Hepatocyte (in vitro differentiated cells): Measurements from ENCODE around the gene GALNTL6. TPM values are rescaled to one million over a fixed set of nuclear protein-coding genes. Genes with fewer than 3 reads are reported as not detected.

Experiments
- DNase-seq: peaks from one replicate; pipeline ENCODE4 v3.0.0-alpha.2; 2016; ENCODE audit warnings: low spot score
- H2AFZ ChIP-seq: fragments of 200-600 bp; sonication (generic); 2 replicates; pipeline ENCODE4 v1.6.0; 2016; ENCODE audit warnings: antibody characterized with exemption, mild to moderate bottlenecking
- H3K27ac ChIP-seq: fragments of 200-600 bp; sonication (generic); 2 replicates; pipeline ENCODE4 v1.5.1; 2016; ENCODE audit warnings: mild to moderate bottlenecking
- H3K27me3 ChIP-seq: fragments of 200-600 bp; sonication (generic); 2 replicates; pipeline ENCODE4 v1.6.1; 2016
- H3K36me3 ChIP-seq: fragments of 200-600 bp; sonication (generic); replicated peaks from 2 replicates; pipeline ENCODE4 v1.5.1; 2016; ENCODE audit warnings: low read depth; ENCODE audit not compliant: insufficient read depth
- H3K4me1 ChIP-seq: fragments of 200-600 bp; sonication (generic); 2 replicates; pipeline ENCODE4 v1.5.1; 2016; ENCODE audit warnings: mild to moderate bottlenecking, moderate library complexity; ENCODE audit not compliant: insufficient read depth
- H3K4me2 ChIP-seq: fragments of 200-600 bp; sonication (generic); 2 replicates; pipeline ENCODE4 v1.6.0; 2016
- H3K4me3 ChIP-seq: fragments of 200-600 bp; sonication (generic); 2 replicates; pipeline ENCODE4 v1.5.1; 2016; ENCODE audit warnings: mild to moderate bottlenecking
- H3K79me2 ChIP-seq: fragments of 200-600 bp; sonication (generic); 2 replicates; pipeline ENCODE4 v1.6.0; 2017; ENCODE audit warnings: mild to moderate bottlenecking
- H3K9me2 ChIP-seq: fragments of 200-600 bp; sonication (generic); replicated peaks from 2 replicates; pipeline ENCODE4 v1.6.0; 2017; ENCODE audit warnings: mild to moderate bottlenecking; ENCODE audit not compliant: insufficient read depth
- H3K9me3 ChIP-seq: fragments of 200-600 bp; sonication (generic); 2 replicates; pipeline ENCODE4 v1.5.1; 2016; ENCODE audit warnings: low read depth, mild to moderate bottlenecking
- H4K20me1 ChIP-seq: fragments of 200-600 bp; sonication (generic); 2 replicates; pipeline ENCODE4 v1.6.0; 2016; ENCODE audit warnings: mild to moderate bottlenecking; ENCODE audit not compliant: insufficient read depth, poor library complexity, severe bottlenecking
- EZH2 ChIP-seq: fragments of 200-600 bp; sonication (generic); IDR thresholded peaks from 2 replicates; pipeline ENCODE4 v1.6.1; 2016; ENCODE audit warnings: antibody characterized with exemption, mild to moderate bottlenecking, borderline replicate concordance
- EZH2phosphoT487 ChIP-seq: fragments of 200-600 bp; sonication (generic); IDR thresholded peaks from one replicate; pipeline ENCODE4 v1.6.1; 2018; ENCODE audit warnings: antibody characterized with exemption, mild to moderate bottlenecking, low read depth, moderate library complexity; ENCODE audit not compliant: unreplicated experiment, severe bottlenecking
- WGBS: methylation state at CpG from one replicate; pipeline ENCODE4 v1.1.6; 2016; ENCODE audit warnings: low lambda C conversion rate; ENCODE audit errors: missing lambda C conversion rate; 5-methylcytosine and 5-hydroxymethylcytosine counted together
- polyA plus RNA-seq: library from polyadenylated mRNA; unstranded; fragments of >200 nt; fragmentation: Nextera tagmentation; extraction: Ambion mirVana; gene quantifications from 2 replicates; pipeline ENCODE4 v1.2.1, GENCODE V29; 2016
- total RNA-seq: library from RNA; depleted of rRNA; stranded (reverse); fragments of >200 nt; gene quantifications from 2 replicates; pipeline ENCODE4 v1.2.3, GENCODE V29; 2014
- TF ChIP-seq, protein P1 (sequence below): fragments of 200-600 bp; sonication (generic); IDR thresholded peaks from 2 replicates; pipeline ENCODE4 v1.5.1; 2016; ENCODE audit warnings: antibody characterized with exemption, mild to moderate bottlenecking; ENCODE audit not compliant: poor library complexity

The GALNTL6 gene
- total and polyA plus RNA-seq, 2 experiments from 2014 or later, result 0.53 to 0.74 TPM

- H3K4me3 ChIP-seq, result no peak overlapping the region
- no peaks in the 10 kb centered on the region for H3K79me2 ChIP-seq
- no peaks in the 10 kb centered on the region for H3K36me3 ChIP-seq
- WGBS, result 85% methylated on average over 1 of the region's 1 CpG
- H2AFZ ChIP-seq, result no peak overlapping the region
- H4K20me1 ChIP-seq, result no peaks in the 10 kb centered on the region
- H3K9me2 ChIP-seq, result no peaks in the 10 kb centered on the region
- DNase-seq, result no peak
- no peaks in the 10 kb centered on the region for H3K4me1 ChIP-seq
- H3K27ac ChIP-seq, result no peak overlapping the region
- H3K9me3 ChIP-seq, result no peaks in the 10 kb centered on the region
- TF ChIP-seq, protein P1, sequence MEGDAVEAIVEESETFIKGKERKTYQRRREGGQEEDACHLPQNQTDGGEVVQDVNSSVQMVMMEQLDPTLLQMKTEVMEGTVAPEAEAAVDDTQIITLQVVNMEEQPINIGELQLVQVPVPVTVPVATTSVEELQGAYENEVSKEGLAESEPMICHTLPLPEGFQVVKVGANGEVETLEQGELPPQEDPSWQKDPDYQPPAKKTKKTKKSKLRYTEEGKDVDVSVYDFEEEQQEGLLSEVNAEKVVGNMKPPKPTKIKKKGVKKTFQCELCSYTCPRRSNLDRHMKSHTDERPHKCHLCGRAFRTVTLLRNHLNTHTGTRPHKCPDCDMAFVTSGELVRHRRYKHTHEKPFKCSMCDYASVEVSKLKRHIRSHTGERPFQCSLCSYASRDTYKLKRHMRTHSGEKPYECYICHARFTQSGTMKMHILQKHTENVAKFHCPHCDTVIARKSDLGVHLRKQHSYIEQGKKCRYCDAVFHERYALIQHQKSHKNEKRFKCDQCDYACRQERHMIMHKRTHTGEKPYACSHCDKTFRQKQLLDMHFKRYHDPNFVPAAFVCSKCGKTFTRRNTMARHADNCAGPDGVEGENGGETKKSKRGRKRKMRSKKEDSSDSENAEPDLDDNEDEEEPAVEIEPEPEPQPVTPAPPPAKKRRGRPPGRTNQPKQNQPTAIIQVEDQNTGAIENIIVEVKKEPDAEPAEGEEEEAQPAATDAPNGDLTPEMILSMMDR, result no peak
- TF ChIP-seq EZH2 (no peak), EZH2phosphoT487 (no peak)
- H3K27me3 ChIP-seq, result no peaks in the 10 kb centered on the region
- no peak overlapping the region for H3K4me2 ChIP-seq
Observed at GRCh38 chr4:173045571-173045970, 1232.4 kb downstream of the GALNTL6 start.

GRCh38 chr4:173046144-173046543 is 1232.9 kb downstream of the GALNTL6 start:
- no peaks in the 10 kb centered on the region for H3K79me2 ChIP-seq
- no peaks in the 10 kb centered on the region for H3K27me3 ChIP-seq
- H3K9me2 ChIP-seq, result no peaks in the 10 kb centered on the region
- no peak overlapping the region for H2AFZ ChIP-seq
- no peaks in the 10 kb centered on the region for H3K36me3 ChIP-seq
- 100% methylated on average over 2 of the region's 2 CpGs for WGBS
- H3K4me1 ChIP-seq, result no peaks in the 10 kb centered on the region
- no peaks in the 10 kb centered on the region for H4K20me1 ChIP-seq
- no peak for DNase-seq
- no peak overlapping the region for H3K4me3 ChIP-seq
- no peaks in the 10 kb centered on the region for H3K9me3 ChIP-seq
- H3K27ac ChIP-seq, result no peak overlapping the region
- H3K4me2 ChIP-seq, result no peak overlapping the region
- TF ChIP-seq, protein P1, result no peak
- TF ChIP-seq EZH2phosphoT487 (no peak), EZH2 (no peak)

GRCh38 chr4:173046818-173047217 is 1233.6 kb downstream of the GALNTL6 start:
- TF ChIP-seq EZH2phosphoT487 (no peak), EZH2 (no peak)
- TF ChIP-seq, protein P1, result no peak
- DNase-seq, result no peak
- Histone ChIP-seq H4K20me1 (no peaks in the 10 kb centered on the region), H3K9me3 (no peaks in the 10 kb centered on the region), H3K27me3 (no peaks in the 10 kb centered on the region), H3K36me3 (no peaks in the 10 kb centered on the region), H3K4me2 (no peak overlapping the region), H2AFZ (no peak overlapping the region), H3K79me2 (no peaks in the 10 kb centered on the region), H3K9me2 (no peaks in the 10 kb centered on the region), H3K4me3 (no peak overlapping the region), H3K4me1 (no peaks in the 10 kb centered on the region), H3K27ac (no peak overlapping the region)
- 71% methylated on average over 5 of the region's 5 CpGs for WGBS

DNA sequence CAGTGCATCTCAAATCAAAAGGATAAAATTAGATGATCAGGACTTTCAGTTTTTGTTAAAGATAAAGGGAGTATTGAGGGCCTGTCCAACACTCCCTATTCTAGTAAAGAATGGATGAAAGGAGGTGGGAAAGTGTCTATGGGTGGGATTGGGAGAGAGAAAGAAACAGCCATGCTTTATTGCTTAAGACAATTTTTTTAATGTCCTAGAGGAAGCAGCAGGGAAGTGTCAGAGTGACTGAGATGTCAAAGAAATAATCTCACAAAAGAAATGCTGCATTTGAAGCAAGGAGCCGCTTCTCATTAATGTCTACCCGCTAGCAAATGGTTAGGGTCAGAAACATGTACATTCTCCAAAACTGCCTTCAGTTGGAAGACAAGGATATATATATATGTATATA is 1238.0 kb downstream of the GALNTL6 start:
- peak overlapping the region; percentile 62 for H3K4me2 ChIP-seq
- WGBS, result 73% methylated on average over 2 of the region's 2 CpGs
- H3K9me2 ChIP-seq, result no peaks in the 10 kb centered on the region
- H3K4me3 ChIP-seq, result no peak overlapping the region
- no peaks in the 10 kb centered on the region for H3K36me3 ChIP-seq
- no peak for DNase-seq
- no peaks in the 10 kb centered on the region for H3K4me1 ChIP-seq
- H3K79me2 ChIP-seq, result no peaks in the 10 kb centered on the region
- H3K9me3 ChIP-seq, result no peaks in the 10 kb centered on the region
- no peaks in the 10 kb centered on the region for H4K20me1 ChIP-seq
- no peak overlapping the region for H3K27ac ChIP-seq
- no peak overlapping the region for H2AFZ ChIP-seq
- TF ChIP-seq EZH2 (no peak), EZH2phosphoT487 (no peak)
- TF ChIP-seq, protein P1, result no peak
- H3K27me3 ChIP-seq, result no peaks in the 10 kb centered on the region
